Measurements from ENCODE around the gene FAM83C. TPM values are rescaled to one million over a fixed set of nuclear protein-coding genes. Genes with fewer than 3 reads are reported as not detected.
A peak's percentile ranks its signal among the peaks of the same experiment; 100 is the strongest.

Gene FAM83C
- total and polyA plus RNA-seq, 8 donors = 6.5 TPM; not detected in 7

DNA sequence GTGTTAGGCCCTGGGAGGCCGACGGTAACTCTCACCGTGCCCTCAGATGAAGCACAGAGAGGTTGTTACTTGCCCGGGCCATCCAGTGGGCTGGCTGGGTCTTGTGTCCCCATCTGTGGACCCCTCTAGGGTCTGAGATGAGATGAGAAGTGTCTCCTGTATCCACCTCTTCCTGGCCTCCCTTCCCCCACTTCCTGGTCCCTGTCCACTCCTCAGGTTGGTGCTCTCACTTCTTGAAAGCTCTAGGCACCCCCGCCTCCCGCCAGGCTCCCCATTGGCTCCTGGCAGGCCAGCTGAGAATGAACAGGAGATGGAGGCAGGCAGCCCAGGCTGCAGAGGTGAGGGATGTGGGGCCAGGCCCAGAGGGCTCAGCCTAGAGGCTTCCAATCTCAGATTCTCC, 15.8 kb downstream of the FAM83C start:
- intact Hi-C loops (cut with DNase I; ENCODE audit: low total_unique reads) = no loop called here
- TF ChIP-seq, protein P1, sequence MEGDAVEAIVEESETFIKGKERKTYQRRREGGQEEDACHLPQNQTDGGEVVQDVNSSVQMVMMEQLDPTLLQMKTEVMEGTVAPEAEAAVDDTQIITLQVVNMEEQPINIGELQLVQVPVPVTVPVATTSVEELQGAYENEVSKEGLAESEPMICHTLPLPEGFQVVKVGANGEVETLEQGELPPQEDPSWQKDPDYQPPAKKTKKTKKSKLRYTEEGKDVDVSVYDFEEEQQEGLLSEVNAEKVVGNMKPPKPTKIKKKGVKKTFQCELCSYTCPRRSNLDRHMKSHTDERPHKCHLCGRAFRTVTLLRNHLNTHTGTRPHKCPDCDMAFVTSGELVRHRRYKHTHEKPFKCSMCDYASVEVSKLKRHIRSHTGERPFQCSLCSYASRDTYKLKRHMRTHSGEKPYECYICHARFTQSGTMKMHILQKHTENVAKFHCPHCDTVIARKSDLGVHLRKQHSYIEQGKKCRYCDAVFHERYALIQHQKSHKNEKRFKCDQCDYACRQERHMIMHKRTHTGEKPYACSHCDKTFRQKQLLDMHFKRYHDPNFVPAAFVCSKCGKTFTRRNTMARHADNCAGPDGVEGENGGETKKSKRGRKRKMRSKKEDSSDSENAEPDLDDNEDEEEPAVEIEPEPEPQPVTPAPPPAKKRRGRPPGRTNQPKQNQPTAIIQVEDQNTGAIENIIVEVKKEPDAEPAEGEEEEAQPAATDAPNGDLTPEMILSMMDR (IDR thresholded peaks at IDR 0.05) = no peak
- TF ChIP-seq POLR2A (IDR thresholded peaks at IDR 0.05) = no peak
- no peak for TF ChIP-seq POLR2AphosphoS5 (IDR thresholded peaks at IDR 0.05)
- TF ChIP-seq EP300 (IDR thresholded peaks at IDR 0.05) = no peak
- Histone ChIP-seq H3K4me1 (peaks cover 17 to 53% (median 45%) of the 10 kb centered on the region in 4 donors), H3K4me3 (peak overlapping the region in 3 of 4 donors; percentile 70 to 93 (median 71)), H3K36me3 (peaks cover 23 to 69% (median 62%) of the 10 kb centered on the region in 4 donors), H3K27ac (peak overlapping the region in 4 of 5 donors; percentile 96 to 99 (median 99)), H3K9me3 (no peaks in the 10 kb centered on the region), H3K27me3 (no peaks in the 10 kb centered on the region)
- DNase-seq = no peak
- WGBS, 5 donors = 85 to 97% (median 92%) methylated on average over 6 of the region's 6 CpGs

DNA sequence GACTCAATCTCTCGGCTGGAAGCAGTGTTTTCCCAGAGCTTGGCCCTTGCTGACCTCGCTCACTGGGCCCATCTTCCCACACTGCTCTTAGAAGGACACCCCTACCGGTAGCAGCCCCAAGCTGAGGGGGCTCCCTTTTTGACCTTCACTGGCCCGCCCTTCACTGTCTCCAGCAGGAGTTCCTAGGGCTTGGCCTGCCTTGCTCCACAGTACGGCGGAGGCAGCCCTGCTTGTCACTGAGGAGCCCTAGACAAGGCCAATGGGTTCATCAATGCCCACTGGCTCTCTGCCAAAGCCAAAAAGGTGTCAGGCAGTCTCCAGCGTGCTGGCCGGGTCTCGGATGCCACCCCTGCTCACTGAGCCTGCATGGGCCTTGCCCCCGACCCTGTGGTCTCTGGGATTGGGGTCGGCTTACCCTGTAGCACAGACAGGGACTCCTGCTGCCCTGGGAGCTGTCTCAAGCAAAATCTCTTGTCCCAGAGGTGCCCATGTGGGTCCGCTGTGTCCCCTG, 16.4 kb downstream of the FAM83C start:
- DNase-seq = no peak
- 79 to 92% (median 87%) methylated on average over 9 to 12 of the region's 12 CpGs for WGBS, 5 donors
- Histone ChIP-seq H3K36me3 (peaks cover 26 to 69% (median 66%) of the 10 kb centered on the region in 4 donors), H3K9me3 (no peaks in the 10 kb centered on the region), H3K27ac (peak overlapping the region in 2 of 5 donors; percentile 96 to 99), H3K4me1 (peaks cover 17 to 52% (median 45%) of the 10 kb centered on the region in 4 donors), H3K27me3 (no peaks in the 10 kb centered on the region), H3K4me3 (peak overlapping the region in 1 of 4 donors; percentile 71)
- intact Hi-C loops (cut with DNase I; ENCODE audit: low total_unique reads) = no loop called here
- TF ChIP-seq, protein P1 (IDR thresholded peaks at IDR 0.05) = no peak
- TF ChIP-seq POLR2AphosphoS5 (IDR thresholded peaks at IDR 0.05) = no peak
- no peak for TF ChIP-seq EP300 (IDR thresholded peaks at IDR 0.05)
- TF ChIP-seq POLR2A (IDR thresholded peaks at IDR 0.05) = no peak

DNA sequence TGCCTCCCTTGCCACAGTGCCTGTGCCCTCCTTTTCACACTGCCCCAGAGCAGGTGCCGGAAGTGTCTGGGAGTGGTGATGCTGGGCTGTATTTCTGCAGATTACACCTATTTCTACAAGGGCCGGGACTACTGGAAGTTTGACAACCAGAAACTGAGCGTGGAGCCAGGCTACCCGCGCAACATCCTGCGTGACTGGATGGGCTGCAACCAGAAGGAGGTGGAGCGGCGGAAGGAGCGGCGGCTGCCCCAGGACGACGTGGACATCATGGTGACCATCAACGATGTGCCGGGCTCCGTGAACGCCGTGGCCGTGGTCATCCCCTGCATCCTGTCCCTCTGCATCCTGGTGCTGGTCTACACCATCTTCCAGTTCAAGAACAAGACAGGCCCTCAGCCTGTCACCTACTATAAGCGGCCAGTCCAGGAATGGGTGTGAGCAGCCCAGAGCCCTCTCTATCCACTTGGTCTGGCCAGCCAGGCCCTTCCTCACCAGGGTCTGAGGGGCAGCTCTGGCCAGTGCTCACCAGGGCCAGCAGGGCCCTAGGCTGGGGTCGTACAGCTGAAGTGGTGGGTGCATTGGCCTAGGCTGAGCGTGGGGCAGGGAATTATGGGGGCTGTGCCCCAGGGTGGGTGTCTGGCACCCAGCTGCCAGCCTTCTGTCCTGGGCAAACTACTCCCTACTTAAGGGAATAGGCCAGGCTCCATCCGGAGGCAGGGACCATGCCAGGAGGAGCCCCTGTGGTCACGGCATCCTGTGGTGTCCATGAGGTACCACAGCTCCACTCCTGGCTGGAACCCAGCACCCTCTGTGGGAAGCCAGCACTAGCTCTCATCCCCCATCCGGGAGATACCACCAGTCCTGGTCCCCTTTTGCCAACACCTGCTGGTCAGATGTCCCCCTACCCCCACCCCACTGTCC, 17.8 kb downstream of the FAM83C start:
- Histone ChIP-seq H3K9me3 (no peaks in the 10 kb centered on the region), H3K4me1 (peaks cover 17 to 43% (median 38%) of the 10 kb centered on the region in 4 donors), H3K4me3 (no peak overlapping the region), H3K27ac (peak overlapping the region in 1 of 5 donors; percentile 10), H3K27me3 (no peaks in the 10 kb centered on the region), H3K36me3 (peaks cover 14 to 69% (median 65%) of the 10 kb centered on the region in 4 donors)
- WGBS, 5 donors = 90 to 93% (median 92%) methylated on average over 20 to 24 of the region's 24 CpGs
- intact Hi-C loops (cut with DNase I; ENCODE audit: low total_unique reads) = no loop called here
- DNase-seq = no peak
- TF ChIP-seq POLR2AphosphoS5 (IDR thresholded peaks at IDR 0.05) (no peak), POLR2A (IDR thresholded peaks at IDR 0.05) (no peak), EP300 (IDR thresholded peaks at IDR 0.05) (no peak)
- TF ChIP-seq, protein P1 (IDR thresholded peaks at IDR 0.05) = no peak

DNA sequence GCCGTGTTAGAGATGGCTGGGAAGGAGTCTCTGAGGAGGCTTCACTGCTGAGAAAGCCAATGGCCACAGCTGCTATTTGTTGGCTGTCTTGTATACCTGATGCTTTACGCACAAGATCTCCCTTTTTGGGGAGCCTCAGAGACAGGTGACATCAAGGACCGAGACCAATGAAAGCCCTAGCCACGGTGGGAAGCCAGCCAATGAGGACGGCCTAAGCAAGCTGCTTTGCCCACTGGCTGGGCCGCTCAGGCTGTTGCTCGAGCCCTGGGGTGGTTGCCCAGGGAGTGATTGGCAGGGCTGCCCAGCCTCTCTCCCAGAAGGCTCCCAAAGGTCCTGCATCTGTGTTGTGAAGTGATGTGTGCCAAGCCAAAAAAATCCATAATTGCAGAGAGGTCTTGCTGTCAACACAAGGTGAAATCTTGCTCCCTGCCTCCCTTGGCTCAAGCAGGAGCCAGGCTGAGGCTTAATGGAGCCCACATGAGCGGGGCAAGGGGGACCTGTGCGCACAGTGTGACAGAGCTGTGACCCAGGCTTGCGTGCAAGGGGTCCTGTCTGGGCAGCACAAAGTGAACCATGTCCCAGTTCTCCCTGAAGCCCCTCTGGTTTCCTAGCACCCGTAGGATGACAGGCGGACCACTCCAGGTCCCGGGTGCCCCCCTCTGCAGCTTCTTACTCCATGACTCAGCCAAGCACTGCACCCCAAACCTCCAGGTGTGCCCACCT, 18.6 kb downstream of the FAM83C start:
- H3K4me1 ChIP-seq = peaks cover 14 to 42% (median 38%) of the 10 kb centered on the region in 4 donors
- no peaks in the 10 kb centered on the region for H3K27me3 ChIP-seq
- H3K36me3 ChIP-seq = peaks cover 11 to 65% (median 59%) of the 10 kb centered on the region in 4 donors
- H3K27ac ChIP-seq = peak overlapping the region in 1 of 5 donors; percentile 13
- H3K4me3 ChIP-seq = no peak overlapping the region
- WGBS, 5 donors = 75 to 79% (median 78%) methylated on average over 13 of the region's 13 CpGs
- intact Hi-C loops (cut with DNase I; ENCODE audit: low total_unique reads) = no loop called here
- H3K9me3 ChIP-seq = no peaks in the 10 kb centered on the region
- no peak for TF ChIP-seq POLR2A (IDR thresholded peaks at IDR 0.05)
- TF ChIP-seq EP300 (IDR thresholded peaks at IDR 0.05) = no peak
- TF ChIP-seq, protein P1 (IDR thresholded peaks at IDR 0.05) = no peak
- no peak for TF ChIP-seq POLR2AphosphoS5 (IDR thresholded peaks at IDR 0.05)
- DNase-seq = peak in 1 of 2 donors; percentile 36
